GM13977 (cell line): Measurements from ENCODE around the gene PRSS36.
"Not testable (repeated sequence)": the region's sequence is repeated elsewhere in the genome, so short reads cannot be mapped to it uniquely, and the experiment has no call there.

Experiments used
- DNase-seq: peaks from one replicate; pipeline ENCODE4 v3.0.0; 2012; ENCODE audit warnings: low spot score
- in situ Hi-C: fragments of 300-500 bp; cut with MboI; formaldehyde crosslinking; loops from one replicate; pipeline ENCODE4 v1.12.0; 2022; ENCODE audit warnings: low sequenced_read_pairs, low pct_unique_long_range_greater_than_20kb, mixed read lengths, inconsistent platforms; ENCODE audit not compliant: unreplicated experiment
- TF ChIP-seq, protein P1 (sequence below): IDR thresholded peaks from 2 replicates; pipeline ENCODE4 v1.5.1; 2012; ENCODE audit warnings: mild to moderate bottlenecking, control low read depth; ENCODE audit not compliant: insufficient read depth; ENCODE audit errors: extremely low read depth, missing control alignments

The PRSS36 gene

DNA sequence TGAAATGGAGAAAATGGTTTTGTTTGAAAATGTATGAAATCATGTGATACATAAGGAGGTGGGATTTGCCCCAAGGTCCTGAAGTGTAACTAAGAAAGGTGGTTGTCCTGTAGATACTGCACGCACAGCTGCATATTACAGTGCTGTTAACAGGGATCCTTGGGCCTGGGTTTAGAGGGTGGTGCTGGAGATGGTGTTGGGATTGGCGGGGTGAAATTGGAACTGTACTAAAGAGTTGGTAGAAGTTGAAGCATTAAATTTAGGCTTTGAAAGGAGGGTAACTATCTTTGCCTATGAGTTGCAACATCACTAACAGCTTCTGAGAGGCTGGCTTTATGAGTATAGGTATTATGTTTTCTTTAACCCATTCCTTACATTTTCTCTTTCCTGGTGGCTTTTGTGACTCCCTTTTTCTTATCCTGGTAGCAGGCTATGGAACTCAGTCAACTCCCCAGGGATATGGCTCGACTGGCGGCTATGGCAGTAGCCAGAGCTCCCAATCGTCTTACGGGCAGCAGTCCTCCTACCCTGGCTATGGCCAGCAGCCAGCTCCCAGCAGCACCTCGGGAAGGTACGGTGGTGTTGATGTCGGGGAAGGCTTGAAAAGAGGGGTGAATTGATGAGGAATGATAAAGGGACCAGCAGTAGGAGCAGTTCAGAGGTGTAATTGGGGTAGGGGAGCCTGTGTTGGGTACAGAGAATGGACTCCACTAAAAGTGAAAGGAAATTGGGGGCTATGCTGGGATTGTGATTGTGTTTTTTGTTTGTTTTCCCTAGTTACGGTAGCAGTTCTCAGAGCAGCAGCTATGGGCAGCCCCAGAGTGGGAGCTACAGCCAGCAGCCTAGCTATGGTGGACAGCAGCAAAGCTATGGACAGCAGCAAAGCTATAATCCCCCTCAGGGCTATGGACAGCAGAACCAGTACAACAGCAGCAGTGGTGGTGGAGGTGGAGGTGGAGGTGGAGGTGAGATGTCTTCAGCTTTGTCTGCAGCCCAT is 33.9 kb upstream of the PRSS36 start:
- TF ChIP-seq, protein P1, sequence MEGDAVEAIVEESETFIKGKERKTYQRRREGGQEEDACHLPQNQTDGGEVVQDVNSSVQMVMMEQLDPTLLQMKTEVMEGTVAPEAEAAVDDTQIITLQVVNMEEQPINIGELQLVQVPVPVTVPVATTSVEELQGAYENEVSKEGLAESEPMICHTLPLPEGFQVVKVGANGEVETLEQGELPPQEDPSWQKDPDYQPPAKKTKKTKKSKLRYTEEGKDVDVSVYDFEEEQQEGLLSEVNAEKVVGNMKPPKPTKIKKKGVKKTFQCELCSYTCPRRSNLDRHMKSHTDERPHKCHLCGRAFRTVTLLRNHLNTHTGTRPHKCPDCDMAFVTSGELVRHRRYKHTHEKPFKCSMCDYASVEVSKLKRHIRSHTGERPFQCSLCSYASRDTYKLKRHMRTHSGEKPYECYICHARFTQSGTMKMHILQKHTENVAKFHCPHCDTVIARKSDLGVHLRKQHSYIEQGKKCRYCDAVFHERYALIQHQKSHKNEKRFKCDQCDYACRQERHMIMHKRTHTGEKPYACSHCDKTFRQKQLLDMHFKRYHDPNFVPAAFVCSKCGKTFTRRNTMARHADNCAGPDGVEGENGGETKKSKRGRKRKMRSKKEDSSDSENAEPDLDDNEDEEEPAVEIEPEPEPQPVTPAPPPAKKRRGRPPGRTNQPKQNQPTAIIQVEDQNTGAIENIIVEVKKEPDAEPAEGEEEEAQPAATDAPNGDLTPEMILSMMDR, result no peak
- in situ Hi-C loops, result no loop called here
- DNase-seq, result no peak

DNA sequence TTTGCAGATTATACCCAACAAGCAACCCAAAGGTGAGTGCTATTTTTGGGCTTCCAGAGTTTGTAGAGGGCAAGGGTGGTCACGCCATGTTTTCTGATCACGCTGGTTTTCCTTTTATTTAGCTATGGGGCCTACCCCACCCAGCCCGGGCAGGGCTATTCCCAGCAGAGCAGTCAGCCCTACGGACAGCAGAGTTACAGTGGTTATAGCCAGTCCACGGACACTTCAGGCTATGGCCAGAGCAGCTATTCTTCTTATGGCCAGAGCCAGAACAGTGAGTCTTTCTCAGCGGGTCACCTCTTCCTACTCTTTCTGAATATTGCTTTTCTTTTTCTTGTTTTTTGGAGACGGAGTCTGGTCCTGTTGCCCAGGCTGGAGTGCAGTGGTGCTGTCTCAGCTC is 32.5 kb upstream of the PRSS36 start:
- in situ Hi-C loops, result no loop called here
- no peak for DNase-seq
- TF ChIP-seq, protein P1, result no peak

DNA sequence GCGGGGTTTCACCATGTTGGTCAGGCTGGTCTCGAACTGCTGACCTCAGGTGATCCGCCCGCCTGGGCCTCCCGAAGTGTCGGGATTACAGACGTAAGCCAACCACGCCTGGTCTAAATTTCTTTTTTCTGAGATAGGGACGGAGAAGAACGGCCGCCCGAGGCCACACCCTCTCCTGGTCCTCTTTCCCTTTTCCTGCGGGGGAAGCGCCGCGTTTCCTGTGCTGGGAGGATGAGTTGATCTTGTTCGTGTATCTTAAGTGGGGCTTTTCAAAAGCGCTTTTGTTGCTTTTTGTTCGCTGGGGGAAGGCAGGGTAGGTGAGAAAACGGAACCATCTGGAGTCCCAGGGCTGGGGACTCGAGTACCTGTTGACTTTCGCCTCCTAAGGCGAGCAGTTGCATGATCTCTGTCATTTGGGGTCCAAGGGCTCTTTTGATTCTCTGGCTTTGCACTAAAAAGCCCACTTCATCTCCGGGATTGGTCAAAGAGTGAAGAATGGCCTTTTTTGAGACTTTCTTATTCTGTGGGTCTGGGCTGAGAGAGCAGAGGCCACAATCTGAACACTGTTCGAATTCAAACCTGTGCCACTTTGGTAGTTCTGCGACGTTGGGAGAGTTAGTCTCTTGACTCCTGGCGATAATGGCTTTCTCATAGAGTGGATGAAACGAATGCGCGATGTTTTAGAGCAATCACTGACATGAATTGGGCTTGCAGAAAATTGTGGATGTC is 31.4 kb upstream of the PRSS36 start:
- no peak for DNase-seq
- in situ Hi-C loops, result no loop called here
- TF ChIP-seq, protein P1, result no peak

DNA sequence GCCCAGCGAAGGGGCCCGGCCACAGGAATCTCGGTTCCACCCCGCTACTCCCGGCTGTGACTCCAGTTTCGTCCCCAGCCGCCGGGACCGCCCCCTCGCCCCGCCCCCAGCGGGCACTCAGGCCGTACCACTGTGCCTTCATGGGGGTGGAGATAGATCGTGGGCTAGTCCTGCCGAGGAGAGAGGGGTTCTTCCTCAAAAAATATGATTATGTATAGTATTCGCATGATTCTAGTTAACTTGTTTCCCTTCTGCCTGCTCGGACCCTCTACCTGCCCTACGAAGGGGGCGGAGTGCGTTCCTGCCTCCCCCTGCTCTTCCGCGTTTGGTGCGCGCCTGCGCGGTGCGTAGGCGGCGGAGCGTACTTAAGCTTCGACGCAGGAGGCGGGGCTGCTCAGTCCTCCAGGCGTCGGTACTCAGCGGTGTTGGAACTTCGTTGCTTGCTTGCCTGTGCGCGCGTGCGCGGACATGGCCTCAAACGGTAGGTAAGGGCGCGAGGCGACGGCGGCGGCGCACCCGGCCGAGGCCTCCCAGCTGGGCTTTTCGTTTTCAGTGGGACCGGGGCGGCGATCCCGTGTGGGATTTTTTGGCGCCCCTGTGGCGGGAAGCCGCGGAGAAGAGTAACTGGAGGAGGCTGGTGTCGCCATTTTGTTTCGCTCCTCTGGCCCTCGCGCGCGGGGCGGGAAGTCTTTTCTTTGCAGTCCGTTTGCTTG is 30.0 kb upstream of the PRSS36 start, which contains the start of gene FUS:
Gene FUS, plus strand, starts transcription at position 393 of the 713 bp plus-strand sequence. Its CDS starts 76 bp downstream, at position 469.
- peak; percentile 96 for DNase-seq
- in situ Hi-C loops, result no loop called here
- TF ChIP-seq, protein P1, result no peak

DNA sequence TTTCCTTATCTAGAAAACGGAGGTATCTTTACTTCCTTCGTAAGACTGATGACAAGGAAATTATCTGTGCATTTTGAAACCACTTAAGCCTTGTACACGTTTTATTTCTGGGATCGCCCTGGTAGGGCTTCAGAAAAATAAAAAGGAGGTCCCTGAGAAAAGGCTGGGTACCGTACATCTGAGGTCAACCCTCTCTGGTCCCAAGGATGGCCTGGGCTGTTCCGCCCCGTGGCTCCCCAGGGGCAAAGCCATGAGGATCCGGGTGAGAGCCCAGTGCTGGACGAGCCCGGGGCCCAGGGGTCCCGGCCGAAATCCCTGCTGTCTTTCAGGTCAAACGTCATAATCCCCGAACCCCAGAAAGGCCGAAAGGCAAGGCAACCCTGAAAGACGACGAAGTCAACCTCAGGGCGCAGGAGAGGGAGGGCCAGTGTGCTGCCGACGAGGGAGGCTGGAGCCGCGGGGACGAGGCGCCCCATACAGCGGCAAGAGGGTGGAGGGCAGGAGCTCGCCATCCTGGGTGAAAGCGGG is 29.4 kb upstream of the PRSS36 start:
- in situ Hi-C loops, result no loop called here
- TF ChIP-seq, protein P1, result no peak
- no peak for DNase-seq

DNA sequence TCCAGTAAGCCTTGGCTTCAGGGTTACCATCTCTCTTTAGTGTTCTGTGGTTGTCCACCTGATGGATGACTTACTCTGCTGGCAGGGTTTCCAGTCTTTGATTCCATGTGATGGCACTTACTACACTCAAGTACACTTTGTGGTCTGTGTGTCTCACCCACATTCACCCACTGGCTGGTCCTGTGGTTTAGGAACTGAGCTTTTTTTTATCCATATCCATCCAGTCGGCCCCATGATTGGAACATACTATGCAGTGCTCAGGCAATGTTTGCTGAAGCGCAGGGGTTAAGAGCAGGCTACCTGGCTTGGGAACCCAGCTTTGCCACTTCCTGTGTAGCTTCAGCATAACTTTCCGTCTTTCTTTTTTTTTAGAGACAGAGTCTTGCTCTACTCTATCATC is 27.3 kb upstream of the PRSS36 start:
- TF ChIP-seq, protein P1, result no peak
- in situ Hi-C loops, result no loop called here
- no peak for DNase-seq

DNA sequence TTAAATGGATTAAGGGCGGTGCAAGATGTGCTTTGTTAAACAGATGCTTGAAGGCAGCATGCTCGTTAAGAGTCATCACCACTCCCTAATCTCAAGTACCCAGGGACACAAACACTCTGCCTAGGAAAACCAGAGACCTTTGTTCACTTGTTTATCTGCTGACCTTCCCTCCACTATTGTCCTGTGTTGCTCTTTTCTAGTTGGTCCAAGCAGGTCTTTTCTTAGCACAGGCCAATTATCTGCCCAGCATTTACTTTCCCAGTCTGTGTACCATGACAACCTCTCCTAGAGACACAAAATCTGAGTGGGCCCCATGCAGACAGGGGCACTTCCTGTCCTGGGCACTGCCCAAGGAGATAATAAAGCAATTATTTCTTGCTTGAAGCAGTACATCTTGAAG is 20.2 kb upstream of the PRSS36 start:
- DNase-seq, in situ Hi-C loops: not testable (repeated sequence)
